ENCODE measurements around the gene MYO1B.

DNA sequence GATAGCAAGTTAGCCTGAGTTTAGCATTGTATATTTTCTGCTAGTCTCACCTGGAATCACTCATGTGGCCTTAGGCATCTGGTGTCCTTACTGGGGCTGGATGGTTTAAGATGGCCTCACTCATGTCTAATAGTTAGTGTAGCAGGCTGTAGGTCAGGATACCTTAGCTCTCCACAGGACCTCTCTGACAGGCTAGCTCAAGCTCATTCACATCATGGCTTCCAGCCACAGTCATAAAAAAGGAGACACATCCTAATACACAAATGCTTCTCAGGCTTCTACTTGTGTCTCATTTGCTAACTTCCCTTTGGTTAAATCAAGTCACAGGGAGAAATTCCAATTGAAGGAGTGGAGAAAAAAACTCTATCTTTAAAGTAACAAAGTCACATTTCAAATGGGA lies 47.7 kb downstream of the MYO1B start:
- TF ChIP-seq, protein P1, sequence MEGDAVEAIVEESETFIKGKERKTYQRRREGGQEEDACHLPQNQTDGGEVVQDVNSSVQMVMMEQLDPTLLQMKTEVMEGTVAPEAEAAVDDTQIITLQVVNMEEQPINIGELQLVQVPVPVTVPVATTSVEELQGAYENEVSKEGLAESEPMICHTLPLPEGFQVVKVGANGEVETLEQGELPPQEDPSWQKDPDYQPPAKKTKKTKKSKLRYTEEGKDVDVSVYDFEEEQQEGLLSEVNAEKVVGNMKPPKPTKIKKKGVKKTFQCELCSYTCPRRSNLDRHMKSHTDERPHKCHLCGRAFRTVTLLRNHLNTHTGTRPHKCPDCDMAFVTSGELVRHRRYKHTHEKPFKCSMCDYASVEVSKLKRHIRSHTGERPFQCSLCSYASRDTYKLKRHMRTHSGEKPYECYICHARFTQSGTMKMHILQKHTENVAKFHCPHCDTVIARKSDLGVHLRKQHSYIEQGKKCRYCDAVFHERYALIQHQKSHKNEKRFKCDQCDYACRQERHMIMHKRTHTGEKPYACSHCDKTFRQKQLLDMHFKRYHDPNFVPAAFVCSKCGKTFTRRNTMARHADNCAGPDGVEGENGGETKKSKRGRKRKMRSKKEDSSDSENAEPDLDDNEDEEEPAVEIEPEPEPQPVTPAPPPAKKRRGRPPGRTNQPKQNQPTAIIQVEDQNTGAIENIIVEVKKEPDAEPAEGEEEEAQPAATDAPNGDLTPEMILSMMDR (conservative IDR thresholded peaks at IDR 0.05) = no peak
- TF ChIP-seq ZFX (IDR thresholded peaks at IDR 0.05) = no peak
